ENCODE measurements around the gene MOB3A.
"Not testable (repeated sequence)": the region's sequence is repeated elsewhere in the genome, so short reads cannot be mapped to it uniquely, and the experiment has no call there.

The MOB3A gene

GRCh38 chr19:2099054-2099501, 3.0 kb upstream of the MOB3A start:
- no peak overlapping the region for H3K27ac Mint-ChIP-seq
- no peaks in the 10 kb centered on the region for H3K27me3 Mint-ChIP-seq (ENCODE audit: low read depth)
- no peaks in the 10 kb centered on the region for H3K9me3 Mint-ChIP-seq
- peaks cover 11% of the 10 kb centered on the region for H3K4me1 Mint-ChIP-seq
- TF ChIP-seq, protein P1, sequence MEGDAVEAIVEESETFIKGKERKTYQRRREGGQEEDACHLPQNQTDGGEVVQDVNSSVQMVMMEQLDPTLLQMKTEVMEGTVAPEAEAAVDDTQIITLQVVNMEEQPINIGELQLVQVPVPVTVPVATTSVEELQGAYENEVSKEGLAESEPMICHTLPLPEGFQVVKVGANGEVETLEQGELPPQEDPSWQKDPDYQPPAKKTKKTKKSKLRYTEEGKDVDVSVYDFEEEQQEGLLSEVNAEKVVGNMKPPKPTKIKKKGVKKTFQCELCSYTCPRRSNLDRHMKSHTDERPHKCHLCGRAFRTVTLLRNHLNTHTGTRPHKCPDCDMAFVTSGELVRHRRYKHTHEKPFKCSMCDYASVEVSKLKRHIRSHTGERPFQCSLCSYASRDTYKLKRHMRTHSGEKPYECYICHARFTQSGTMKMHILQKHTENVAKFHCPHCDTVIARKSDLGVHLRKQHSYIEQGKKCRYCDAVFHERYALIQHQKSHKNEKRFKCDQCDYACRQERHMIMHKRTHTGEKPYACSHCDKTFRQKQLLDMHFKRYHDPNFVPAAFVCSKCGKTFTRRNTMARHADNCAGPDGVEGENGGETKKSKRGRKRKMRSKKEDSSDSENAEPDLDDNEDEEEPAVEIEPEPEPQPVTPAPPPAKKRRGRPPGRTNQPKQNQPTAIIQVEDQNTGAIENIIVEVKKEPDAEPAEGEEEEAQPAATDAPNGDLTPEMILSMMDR (IDR thresholded peaks at IDR 0.05; ENCODE audit: unreplicated experiment in 3 of 3) = no peak
- H3K36me3 Mint-ChIP-seq (ENCODE audit: low read depth) = peaks cover 26% of the 10 kb centered on the region
- no peak overlapping the region for H3K4me3 Mint-ChIP-seq

DNA sequence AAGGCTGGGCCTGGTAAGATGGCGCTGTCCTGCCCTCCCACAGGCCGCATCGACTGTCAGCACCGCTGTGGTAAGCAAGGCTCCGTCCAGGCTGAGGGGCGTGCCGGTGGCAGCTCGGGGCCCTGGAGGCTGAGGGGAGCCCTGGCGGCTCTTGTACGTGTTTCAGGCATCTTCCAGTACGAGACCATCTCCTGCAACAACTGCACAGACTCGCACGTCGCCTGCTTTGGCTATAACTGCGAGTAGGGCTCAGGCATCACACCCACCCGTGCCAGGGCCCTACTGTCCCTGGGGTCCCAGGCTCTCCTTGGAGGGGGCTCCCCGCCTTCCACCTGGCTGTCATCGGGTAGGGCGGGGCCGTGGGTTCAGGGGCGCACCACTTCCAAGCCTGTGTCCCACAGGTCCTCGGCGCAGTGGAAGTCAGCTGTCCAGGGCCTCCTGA, 1.8 kb upstream of the MOB3A start:
- H3K27me3 Mint-ChIP-seq (ENCODE audit: low read depth) = no peaks in the 10 kb centered on the region
- H3K27ac Mint-ChIP-seq = no peak overlapping the region
- H3K9me3 Mint-ChIP-seq = no peaks in the 10 kb centered on the region
- no peak overlapping the region for H3K4me3 Mint-ChIP-seq
- peaks cover 14% of the 10 kb centered on the region for H3K36me3 Mint-ChIP-seq (ENCODE audit: low read depth)
- peaks cover 12% of the 10 kb centered on the region for H3K4me1 Mint-ChIP-seq
- TF ChIP-seq, protein P1 (IDR thresholded peaks at IDR 0.05; ENCODE audit: unreplicated experiment in 3 of 3) = no peak

- Mint-ChIP-seq H3K4me1 (peaks cover 12% of the 10 kb centered on the region), H3K36me3 (ENCODE audit: low read depth) (peaks cover 14% of the 10 kb centered on the region), H3K27me3 (ENCODE audit: low read depth) (no peaks in the 10 kb centered on the region), H3K4me3 (peak overlapping the region; percentile 79 to 81 (median 80)), H3K9me3 (no peaks in the 10 kb centered on the region), H3K27ac (peak overlapping the region in 2 of 3 experiments; percentile 52 to 61)
- TF ChIP-seq, protein P1 (IDR thresholded peaks at IDR 0.05; ENCODE audit: unreplicated experiment in 3 of 3) = no peak
Measured at GRCh38 chr19:2097203-2097885, 1.2 kb upstream of the MOB3A start.

DNA sequence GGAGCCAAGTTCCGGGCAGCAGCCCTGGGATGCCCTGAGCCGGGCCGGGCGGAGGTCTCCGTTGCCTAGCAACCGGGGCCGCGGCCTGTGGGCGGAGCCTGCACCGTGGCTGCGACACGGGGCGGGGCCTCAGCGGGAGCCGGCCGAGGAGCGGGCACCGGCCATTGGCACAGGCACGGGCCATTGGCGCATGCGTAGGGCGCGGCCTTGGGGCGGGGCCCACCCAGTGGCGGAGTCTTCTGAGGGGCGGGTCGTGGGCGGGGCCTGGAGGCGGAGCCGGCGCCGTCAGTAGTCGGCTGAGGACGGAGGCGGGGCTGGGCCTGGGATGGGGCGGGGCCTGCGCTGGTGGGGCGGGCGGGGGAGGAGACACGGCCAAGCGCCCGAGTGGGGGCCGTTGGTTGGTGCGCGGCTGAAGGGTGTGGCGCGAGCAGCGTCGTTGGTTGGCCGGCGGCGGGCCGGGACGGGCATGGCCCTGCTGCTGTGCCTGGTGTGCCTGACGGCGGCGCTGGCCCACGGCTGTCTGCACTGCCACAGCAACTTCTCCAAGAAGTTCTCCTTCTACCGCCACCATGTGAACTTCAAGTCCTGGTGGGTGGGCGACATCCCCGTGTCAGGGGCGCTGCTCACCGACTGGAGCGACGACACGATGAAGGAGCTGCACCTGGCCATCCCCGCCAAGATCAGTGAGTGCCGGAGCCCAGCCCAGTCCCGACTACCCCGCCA, 515 bp upstream of the MOB3A start, which contains the start of gene IZUMO4:
TSS of gene IZUMO4 (plus strand) at position 436 of the 723 bp plus-strand sequence. CDS start at position 467, 31 bp downstream.
- Mint-ChIP-seq H3K4me1 (peaks cover 12% of the 10 kb centered on the region), H3K9me3 (no peaks in the 10 kb centered on the region), H3K27ac (peak within 1 kb of the TSS in 2 of 3 experiments; percentile 81 to 92), H3K4me3 (peak within 1 kb of the TSS; percentile 91 to 94 (median 94)), H3K36me3 (ENCODE audit: low read depth) (peaks cover 9% of the 10 kb centered on the region), H3K27me3 (ENCODE audit: low read depth) (no peaks in the 10 kb centered on the region)
- TF ChIP-seq, protein P1 (IDR thresholded peaks at IDR 0.05; ENCODE audit: unreplicated experiment in 3 of 3) = peak; percentile 27 to 38 (median 34)

GRCh38 chr19:2091926-2092525, 4.1 kb downstream of the MOB3A start:
- H3K27me3 Mint-ChIP-seq (ENCODE audit: low read depth); H3K4me3 Mint-ChIP-seq; H3K9me3 Mint-ChIP-seq; H3K27ac Mint-ChIP-seq; H3K36me3 Mint-ChIP-seq (ENCODE audit: low read depth): not testable (repeated sequence)
- peaks cover 18% of the 10 kb centered on the region for H3K4me1 Mint-ChIP-seq

DNA sequence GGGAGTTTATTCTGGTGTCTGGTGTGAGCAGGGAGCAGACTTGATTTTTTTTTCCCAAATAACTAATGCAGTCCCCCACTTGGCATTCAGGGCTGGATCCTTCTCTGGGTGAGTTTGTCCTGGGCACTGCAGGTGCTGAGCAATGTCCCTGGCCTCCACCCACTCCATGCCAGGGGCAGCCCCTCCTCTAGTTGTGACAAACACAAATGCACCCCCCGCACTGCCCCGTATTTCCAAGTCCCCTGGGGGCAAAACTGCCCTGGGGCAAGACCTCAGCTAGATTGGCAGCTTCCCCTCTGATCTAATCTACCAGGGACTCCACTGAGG, 6.4 kb downstream of the MOB3A start:
- H3K9me3 Mint-ChIP-seq = no peaks in the 10 kb centered on the region
- H3K27me3 Mint-ChIP-seq (ENCODE audit: low read depth) = no peaks in the 10 kb centered on the region
- TF ChIP-seq, protein P1 (IDR thresholded peaks at IDR 0.05; ENCODE audit: unreplicated experiment in 3 of 3) = no peak
- H3K4me1 Mint-ChIP-seq = peaks cover 13% of the 10 kb centered on the region
- no peak overlapping the region for H3K27ac Mint-ChIP-seq
- peaks cover 11% of the 10 kb centered on the region for H3K36me3 Mint-ChIP-seq (ENCODE audit: low read depth)
- no peak overlapping the region for H3K4me3 Mint-ChIP-seq
